T-helper 2 cell treated with Interferon-gamma antibody and Interleukin-4, amounts not matched to agents 100 ng/mL and 5 ng/mL, for 36 hours (primary cell): Measurements from ENCODE around the gene COX6B2. TPM values are rescaled to one million over a fixed set of nuclear protein-coding genes. Genes with fewer than 3 reads are reported as not detected.
"Not testable (repeated sequence)": the region's sequence is repeated elsewhere in the genome, so short reads cannot be mapped to it uniquely, and the experiment has no call there.

ENCODE experiments used
- intact Hi-C: fragments of 100-400 bp; cut with micrococcal nuclease; formaldehyde crosslinking; loops from one replicate; pipeline ENCODE4 v1.15.1; 2023
- total RNA-seq: library from RNA; stranded (reverse); gene quantifications from 2 replicates; pipeline ENCODE4 v1.2.3, GENCODE V29; 2022

Gene COX6B2, protein sequence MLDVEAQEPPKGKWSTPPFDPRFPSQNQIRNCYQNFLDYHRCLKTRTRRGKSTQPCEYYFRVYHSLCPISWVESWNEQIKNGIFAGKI
- 0.45 and 0.64 TPM in 2 replicates for total RNA-seq

DNA sequence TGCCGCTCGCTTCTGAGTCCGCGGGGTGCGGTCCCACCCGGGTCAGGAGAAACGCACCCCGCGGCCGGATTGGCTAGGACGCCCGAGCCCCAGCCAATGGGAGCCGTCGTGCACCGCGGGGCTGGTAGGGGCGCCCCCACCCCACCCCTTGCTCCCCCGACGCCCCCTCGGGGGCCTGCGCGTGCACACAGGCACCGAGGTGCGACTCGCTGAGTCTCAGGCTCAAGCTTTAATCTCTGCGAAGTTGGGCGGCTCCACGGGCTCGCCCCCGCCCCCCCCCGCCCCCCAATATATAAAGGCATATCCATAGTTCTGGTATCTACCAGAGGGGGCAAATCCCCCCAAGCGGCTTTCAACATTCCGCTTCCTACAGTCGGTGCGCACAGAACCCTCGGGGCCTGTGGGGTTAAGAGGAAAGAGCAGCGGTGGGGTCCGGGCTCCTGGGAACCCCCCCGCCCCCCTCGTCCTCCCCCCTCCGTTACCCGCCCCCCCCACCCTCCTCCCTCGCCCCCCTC is at the start of gene COX6B2:
COX6B2 (minus strand) TSS at position 22 of the 515 bp plus-strand sequence. CDS start 198 bp downstream, outside the sequence.
- intact Hi-C loops, result loop anchor here (1.0 kb wide), 1 partner anchor 15 kb away; the partner anchor contains the start of gene KMT5C

DNA sequence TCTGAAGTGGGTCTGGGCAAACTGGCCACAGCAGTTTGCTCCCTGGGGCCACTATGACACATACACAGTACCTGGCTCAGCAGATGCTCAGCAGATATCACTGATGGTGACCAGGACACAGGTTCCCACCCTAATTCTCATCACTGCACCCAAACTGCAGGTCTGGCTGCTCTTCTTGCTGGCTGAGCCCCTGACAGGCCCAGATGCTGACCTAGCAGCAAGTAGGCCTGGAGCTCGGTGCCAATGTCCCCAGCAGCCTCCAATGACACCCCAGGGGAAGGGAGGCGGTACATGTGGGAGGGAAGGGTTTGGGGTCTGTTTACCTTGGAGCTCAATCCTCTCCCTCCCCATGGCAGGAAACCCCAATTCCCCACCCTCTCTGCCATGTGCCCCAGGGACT is 48.0 kb upstream of the COX6B2 start:
- intact Hi-C loops, result no loop called here

DNA sequence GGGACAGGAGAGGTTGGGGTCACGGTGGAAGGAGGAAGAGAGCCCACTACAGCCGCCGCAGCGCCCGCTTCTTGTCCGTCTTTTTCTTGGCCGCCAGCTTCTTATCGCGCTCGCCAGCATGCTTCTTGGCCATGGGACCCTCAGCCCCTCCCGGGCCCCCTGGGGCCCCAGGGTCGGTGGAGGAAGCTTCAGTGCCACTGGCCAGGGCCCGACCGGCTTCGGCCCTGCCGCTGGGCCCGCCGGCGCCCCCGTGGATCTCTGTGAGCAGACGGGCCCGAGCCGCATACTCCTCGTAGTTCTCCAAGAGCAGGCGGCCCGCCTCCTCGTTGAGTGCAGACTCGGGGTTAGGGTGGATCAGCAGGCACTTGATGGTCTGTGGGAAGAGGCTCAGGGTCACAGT is 46.9 kb upstream of the COX6B2 start:
- intact Hi-C loops, result not testable (repeated sequence)

DNA sequence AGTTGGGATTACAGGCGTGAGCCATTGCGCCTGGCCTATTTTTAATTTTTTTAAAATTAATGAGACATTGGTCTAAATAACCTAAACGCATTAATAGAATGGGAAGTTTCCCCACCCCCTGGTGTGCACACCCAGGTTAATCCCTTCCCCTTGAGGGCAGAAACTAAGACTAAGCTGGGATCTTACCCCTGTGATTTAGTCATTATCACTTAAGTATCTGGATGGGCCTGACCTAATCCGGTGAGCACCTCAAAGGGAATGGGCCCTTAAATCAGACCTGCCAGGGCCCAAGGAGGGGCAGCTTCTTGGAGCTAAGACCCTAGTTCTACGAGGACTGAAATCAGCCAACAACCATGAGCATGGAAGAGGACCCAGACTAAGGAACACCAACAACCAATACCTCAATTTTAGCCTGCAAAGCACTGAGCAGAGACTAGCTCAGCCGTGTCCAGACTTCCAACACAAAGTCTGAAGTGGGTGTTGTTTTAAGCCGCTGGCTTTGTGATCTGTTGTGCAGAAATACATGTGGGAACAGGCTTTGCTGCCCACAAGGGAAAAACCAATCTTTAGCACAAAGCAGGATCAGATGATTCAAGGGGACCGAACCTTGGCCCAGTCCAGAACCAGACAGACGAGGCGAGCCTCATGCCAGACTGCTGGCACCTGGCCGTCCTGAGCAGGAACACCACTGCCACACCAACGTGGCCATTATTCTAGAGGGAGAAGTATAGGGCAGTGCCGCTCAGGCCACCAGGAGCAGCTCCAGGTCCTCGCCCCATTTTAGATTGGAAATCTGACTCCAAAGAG is 46.0 kb upstream of the COX6B2 start:
- intact Hi-C loops, result no loop called here

DNA sequence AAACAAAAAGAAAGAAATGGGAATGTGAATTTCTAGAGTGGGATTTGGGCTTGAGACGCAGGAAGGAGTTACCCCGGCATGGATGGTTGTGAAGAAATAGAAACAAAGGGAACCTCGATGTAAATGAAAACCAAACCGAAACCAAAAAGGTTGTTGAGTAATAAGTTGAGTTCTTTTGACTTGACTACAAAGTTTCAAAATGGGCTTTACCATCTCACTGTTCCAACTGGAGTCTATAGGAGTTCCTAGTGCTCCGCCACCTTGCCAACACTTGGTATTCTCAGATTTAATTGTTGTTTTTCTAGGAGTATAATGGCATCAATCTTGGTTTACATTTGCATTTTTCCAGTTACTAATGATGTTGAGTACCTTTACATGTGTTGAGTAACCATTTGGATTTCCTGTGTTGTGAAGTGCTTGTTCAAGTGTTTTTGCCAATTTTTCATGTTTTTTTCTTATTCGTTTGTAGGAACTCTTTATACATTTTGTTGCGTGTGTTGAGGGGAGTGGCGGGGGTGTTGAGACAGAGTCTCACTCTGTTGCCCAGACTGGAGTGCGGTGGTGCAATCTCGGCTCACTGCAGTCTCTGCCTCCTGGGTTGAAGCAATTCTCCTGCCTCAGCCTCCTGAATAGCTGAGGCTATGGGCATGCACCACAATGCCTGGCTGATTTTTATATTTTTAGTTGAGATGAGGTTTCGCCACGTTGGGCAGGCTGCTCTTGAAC is 43.8 kb upstream of the COX6B2 start:
- intact Hi-C loops, result no loop called here

DNA sequence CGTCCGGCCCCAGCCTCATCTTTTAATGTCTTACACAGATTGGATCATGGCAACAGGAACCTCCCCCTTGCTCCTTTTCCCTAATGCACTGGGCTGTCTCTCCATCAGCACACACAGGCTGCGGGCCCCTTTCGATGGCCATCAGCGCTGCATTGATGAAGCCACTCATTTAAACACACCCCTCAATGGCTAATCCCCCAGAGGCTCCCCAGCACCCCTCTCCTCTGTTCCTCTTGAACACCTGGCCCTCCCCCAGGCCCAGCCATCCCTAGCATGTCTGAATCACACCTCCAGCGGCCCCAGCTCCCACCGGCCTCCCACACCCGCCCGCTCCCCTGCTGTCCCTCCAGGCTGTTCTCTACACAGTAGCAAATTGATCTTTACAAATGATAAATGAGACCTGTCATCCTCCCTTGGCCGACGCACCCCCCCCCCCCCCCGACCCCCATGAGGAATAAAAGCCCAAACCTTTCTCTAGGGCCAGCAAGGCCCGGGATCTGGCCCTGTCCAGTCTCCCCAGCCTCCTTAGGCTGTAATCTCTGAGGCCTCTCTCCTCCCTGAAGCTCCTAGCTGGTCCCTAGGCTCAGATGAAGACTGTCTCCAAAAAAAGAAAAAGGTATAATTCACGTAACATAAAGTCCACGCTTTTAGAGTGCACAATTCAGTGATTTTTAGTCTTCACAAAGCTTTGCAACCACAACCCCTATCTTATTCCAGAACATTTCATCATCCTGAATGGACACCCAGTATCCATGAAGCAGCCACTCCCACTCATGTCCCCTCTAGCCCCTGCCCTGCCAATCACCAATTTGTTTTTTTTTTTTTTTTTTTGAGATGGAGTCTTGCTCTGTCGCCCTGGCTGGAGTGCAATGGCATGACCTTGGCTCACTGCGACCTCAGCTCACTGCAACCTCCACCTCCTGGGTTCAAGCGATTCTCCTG is 38.6 kb upstream of the COX6B2 start:
- intact Hi-C loops, result no loop called here

DNA sequence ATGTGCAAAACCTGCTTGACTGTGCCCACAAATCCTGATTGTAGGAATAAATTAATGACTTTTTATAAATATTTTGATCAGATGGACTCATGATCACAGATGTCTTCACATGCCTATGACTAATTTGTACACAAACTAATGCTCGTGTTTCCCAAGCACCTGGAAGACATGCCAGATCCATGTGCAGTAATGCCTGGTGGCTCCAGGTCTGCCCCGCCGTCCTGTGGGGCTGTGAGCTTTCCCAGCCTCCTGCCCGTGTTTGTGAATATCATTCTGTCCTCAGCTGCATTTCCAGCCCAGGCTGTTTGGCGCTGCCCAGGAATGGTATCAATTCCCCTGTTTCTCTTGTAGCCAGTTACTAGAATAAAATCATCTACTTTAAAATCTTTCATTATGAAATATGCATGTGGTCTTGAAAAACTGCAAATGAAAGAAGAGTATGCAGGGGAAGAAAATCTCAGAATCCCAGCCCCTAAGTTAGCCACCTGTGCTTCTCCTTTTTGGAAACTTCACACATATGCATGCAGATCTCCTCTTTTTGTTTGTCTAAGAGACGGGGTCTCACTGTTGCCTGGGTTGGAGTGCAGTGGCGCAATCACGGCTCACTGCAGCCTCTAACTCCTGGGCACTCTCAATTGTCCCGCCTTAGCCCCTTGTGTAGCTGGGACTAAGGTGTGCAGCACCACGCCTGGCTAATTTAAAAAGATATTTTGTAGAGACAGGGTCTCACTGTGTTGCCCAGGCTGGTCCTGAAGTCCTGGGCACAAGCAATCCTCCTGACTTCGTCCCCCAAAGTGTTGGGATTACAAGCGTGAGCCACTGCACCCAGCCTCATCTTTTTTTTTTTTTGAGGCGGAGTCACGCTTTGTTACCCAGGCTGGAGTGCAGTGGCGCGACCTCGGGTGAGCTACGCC is 37.4 kb upstream of the COX6B2 start:
- intact Hi-C loops, result no loop called here

DNA sequence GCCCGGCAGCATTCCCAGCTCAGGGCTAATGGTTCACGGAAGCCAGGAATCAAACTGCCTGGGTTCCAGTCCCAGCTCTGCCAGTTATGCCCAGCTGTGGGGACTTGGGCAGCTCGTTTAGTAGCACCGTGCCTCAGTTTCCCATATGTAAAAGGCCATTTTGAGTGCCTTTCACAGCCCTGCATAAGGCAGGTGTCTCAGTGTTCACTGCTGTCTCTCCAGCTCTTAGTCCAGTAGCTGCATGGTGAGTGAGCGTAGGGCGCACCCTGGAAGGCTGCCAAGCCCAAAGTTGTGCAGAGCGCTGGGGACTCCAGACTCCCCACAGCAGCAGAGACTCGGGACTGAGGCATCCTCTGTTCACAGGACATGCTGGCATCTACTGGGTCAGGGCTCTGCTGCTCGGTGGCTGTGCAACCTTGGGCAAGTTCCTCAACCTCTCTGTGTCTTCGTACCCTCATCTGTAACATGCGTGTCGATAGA is 36.7 kb upstream of the COX6B2 start:
- intact Hi-C loops, result no loop called here

DNA sequence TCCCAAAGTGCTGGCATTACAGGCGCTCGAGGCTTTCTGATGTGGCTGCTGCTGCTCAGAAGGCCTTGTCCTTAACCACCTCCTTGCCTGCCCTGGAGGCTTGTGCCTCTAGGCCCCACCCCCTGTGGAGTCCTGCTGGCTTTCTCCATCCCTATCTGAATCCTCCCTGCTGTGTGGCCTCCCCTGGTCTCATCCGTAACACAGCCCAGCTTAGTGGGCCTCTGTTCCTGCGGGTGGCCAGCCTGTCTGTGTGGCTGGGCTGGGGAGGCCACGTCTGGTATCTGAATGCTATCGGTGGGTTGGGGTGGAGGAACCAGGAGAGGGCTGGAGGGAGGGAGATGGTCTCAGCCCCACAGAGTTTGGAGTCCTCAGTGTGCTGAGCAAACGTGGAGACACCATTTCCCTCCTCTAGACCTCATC is 36.0 kb upstream of the COX6B2 start:
- intact Hi-C loops, result no loop called here

DNA sequence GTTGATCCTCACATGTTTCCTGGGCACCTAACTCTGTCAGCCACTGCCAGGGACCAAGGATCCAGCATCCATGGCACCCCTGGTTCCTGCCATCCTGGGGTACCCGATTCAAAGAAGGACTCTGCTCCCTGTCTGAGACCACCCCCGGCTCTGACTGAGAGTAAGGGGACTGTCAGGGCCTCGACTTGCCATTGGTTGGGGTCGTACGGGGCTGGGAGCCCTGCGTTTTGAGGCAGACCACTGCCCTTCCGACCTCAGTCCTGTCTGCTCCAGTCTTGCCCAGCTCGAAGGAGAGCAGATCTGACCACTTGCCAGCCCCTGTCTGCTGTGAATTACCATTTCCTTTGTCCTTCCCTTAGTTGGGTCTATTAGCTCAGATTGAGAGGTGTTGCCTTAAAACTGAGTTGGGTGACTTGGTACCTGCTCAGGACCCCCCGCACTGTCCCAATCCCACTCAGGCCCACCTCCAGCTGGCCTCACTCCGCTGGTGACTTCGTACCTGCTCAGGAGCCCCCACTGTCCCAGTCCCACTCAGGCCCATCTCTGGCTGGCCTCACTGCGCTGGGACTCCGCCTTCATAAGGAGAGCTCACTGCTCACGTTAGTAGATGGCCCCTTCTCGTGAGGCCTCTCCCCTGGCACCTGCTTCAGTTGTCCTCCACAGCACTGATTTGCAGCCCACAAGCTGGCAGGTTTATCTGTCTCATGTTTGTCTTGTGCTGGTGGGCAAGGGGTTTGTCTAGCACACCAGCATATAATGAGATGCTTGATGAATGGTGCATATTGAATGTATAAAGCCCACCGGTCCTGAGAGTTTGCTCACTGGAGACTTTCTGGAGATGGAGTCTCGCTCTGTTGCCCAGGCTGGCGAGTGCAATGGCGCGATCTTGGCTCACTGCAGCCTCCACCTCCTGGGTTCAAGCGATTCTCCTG is 35.1 kb upstream of the COX6B2 start:
- intact Hi-C loops, result loop anchor here (5.0 to 10.0 kb wide), 2 partner anchors 73 to 245 kb away; partner anchors contain the start of genes C19orf85 and ISOC2

DNA sequence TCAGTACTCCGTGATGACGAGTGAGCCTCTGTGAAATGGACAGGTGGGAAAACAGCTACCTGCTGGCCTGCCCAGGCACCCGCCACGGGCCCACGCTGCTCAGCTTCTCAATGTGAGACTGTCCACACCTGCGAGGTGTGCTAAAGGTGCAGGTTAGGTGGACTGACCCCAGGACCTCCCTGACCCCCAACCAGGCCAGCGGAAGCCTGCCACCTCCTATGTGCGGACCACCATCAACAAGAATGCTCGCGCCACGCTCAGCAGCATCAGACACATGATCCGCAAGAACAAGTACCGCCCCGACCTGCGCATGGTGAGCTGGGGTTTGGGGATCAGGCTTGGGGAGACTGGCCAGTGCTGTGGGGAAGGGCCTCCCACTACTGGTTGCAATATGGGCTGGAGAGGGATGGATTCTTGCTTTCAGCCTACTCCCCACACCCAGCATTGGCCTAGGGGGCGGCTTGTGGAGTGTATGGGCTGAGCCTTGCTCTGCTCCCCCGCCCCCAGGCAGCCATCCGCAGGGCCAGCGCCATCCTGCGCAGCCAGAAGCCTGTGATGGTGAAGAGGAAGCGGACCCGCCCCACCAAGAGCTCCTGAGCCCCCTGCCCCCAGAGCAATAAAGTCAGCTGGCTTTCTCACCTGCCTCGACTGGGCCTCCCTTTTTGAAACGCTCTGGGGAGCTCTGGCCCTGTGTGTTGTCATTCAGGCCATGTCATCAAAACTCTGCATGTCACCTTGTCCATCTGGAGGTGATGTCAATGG is 33.4 kb upstream of the COX6B2 start:
- intact Hi-C loops, result loop anchor here (5.0 to 10.0 kb wide), 2 partner anchors 74 to 247 kb away; partner anchors contain the start of genes C19orf85 and ISOC2

DNA sequence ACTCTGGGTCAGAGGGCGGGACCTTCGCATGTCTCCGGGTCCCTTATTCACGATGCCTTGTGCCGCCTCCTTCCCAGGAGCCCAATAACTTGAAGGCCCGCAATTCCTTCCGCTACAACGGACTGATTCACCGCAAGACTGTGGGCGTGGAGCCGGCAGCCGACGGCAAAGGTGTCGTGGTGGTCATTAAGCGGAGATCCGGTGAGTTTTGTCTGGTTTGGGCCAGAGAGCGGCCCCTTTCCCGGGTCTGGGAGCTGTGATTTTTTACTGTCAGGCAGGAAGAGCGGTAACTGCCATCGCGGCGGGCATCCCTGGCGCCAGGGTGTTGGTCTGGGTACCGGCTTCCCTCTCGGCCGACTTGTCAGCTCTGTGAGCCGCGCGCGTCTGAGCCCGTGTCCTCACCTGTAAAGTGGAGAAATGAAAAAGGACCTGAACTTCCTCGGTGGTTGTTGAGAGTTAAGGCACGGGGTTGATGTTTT is 32.0 kb upstream of the COX6B2 start:
- intact Hi-C loops, result loop anchor here (5.0 to 10.0 kb wide), 2 partner anchors 76 to 248 kb away; partner anchors contain the start of genes C19orf85 and ISOC2

DNA sequence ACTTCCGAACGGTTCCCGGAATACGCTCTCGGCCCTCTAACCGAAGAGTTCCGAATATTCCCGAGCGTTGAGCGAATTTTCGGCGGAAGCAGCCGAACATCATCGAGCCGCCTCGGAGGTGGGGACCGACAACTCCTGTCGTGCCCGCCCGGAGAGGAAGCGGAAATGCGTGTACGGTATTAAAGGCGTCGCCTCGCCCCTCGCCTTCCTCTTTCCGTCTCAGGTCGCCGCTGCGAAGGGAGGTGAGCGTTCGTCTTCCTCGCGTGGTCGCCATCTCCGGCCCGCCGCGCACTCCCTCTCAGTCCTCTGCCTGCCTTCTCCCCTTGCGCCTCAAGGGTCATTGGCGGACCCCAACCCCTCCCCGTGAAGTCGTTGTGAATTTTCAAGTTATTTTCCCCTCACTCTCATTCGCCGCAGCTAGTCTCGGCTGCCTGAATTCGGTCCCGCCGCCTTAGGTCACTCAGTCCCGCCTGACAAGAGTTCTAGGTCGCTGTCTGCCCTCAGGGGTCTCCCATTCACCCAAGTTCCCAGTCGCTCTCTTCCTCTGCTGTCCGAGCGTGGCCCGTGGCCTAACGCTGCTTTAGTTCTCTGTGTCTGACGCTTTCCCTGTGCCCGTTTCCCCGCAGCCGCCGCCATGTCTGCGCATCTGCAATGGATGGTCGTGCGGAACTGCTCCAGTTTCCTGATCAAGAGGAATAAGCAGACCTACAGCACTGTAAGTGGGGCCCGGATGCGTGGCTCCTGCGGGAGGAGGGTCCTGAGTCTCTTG is 31.4 kb upstream of the COX6B2 start, which contains the start of gene RPL28:
RPL28 (plus strand) TSS at position 209 of the 769 bp plus-strand sequence; CDS start at position 635, 426 bp downstream.
- intact Hi-C loops, result loop anchor here (1.0 to 10.0 kb wide), 9 partner anchors 21 to 269 kb away; partner anchors contain the start of genes C19orf85, FIZ1, ISOC2 and KMT5C

DNA sequence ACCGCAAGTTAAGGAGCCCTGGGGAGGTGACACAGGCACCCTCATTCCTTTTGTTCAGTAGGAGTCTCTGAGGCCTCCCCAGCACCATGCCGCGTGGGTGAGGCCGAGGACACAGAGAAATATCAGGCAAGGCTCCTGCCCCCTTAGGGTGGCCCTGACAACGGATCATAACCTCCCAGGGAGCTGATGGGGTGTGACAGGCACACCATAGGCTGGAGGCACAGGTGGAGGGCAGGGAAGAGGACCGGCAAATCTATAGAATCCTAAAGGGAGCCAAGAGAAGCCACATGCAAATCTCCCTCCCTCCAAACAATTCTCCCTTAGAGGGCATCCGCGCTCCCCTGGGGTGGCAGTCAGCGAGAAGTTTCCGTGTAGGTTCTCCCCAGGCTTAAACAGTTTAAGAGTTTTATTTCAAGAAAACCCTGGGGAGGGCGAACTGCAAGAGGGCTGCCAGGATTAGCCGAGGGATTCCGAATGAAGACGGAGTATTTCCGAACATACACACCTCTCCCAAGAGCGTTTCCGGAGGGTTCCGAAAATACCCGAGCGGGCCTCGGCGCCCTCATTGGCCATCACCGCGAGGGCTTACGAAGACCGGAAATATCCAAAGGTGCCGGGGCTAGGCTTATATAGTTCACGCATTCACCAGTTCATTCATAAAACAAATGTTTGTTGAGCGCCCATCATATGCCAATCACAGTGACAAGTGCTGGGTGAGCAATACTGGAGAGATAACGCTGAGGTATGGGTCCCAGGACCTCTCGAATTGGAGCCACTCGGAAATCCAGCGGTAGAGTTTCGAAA is 30.6 kb upstream of the COX6B2 start:
- intact Hi-C loops, result loop anchor here (1.0 to 10.0 kb wide), 9 partner anchors 22 to 268 kb away; partner anchors contain the start of genes C19orf85, FIZ1, ISOC2 and KMT5C
